ENCODE data around the gene TRIM43B. TPM values are rescaled to one million over a fixed set of nuclear protein-coding genes. Genes with fewer than 3 reads are reported as not detected.
"Not testable (repeated sequence)": the region's sequence is repeated elsewhere in the genome, so short reads cannot be mapped to it uniquely, and the experiment has no call there.

TRIM43B gene
- 5.7 TPM for total RNA-seq (ENCODE audit: unreplicated experiment)
- long read RNA-seq: 0 reads

- not testable (repeated sequence) for H3K36me3 Mint-ChIP-seq (ENCODE audit: unreplicated experiment); H3K4me1 Mint-ChIP-seq (ENCODE audit: low read depth, unreplicated experiment)
These were observed at the start of gene TRIM43B for GRCh38 chr2:95484654-95485053. Gene TRIM43B, minus strand, starts transcription at chr2:95484754. Its CDS starts 2,040 bp downstream, at chr2:95482714.

DNA sequence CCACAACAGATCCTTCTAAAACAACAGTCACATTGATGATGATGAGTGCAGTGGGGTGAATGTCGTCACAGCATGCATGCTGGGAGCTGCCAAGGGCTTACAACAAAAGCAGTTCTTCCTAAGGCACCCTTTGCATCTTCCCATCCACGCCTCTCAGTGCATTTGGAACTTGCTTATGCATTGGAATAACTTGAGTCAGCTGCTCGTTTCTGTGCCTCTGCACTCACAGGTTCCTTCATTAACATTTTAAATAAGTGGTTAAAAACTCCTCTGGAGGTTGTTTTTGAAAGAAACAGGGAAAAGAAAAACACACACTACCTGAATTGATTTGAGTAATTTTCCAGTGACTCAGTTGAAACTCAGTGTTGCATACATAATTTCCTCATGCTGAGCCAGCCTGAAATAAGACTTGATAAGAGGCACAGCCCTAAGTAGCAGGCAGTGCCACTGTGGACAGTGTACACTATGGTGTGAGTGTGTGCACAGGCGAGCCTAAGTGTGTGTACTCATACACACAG is 46.8 kb upstream of the TRIM43B start:
- DNase-seq: no peak
- Mint-ChIP-seq H3K4me3 (ENCODE audit: unreplicated experiment) (no peak overlapping the region), H3K9me3 (ENCODE audit: unreplicated experiment) (no peaks in the 10 kb centered on the region), H3K27ac (ENCODE audit: unreplicated experiment) (no peak overlapping the region), H3K36me3 (ENCODE audit: unreplicated experiment) (no peaks in the 10 kb centered on the region), H3K27me3 (ENCODE audit: unreplicated experiment) (no peaks in the 10 kb centered on the region), H3K4me1 (ENCODE audit: low read depth, unreplicated experiment) (no peaks in the 10 kb centered on the region)
- no peak for TF ChIP-seq CTCF (IDR thresholded peaks at IDR 0.05; ENCODE audit: partially characterized antibody, unreplicated experiment)

More at GRCh38 chr2:95484654-95485053, at the start of gene TRIM43B:
- H3K4me3 Mint-ChIP-seq (ENCODE audit: unreplicated experiment); H3K27ac Mint-ChIP-seq (ENCODE audit: unreplicated experiment); H3K27me3 Mint-ChIP-seq (ENCODE audit: unreplicated experiment); H3K9me3 Mint-ChIP-seq (ENCODE audit: unreplicated experiment); DNase-seq: not testable (repeated sequence)

GRCh38 chr2:95530734-95531133 is 46.2 kb upstream of the TRIM43B start:
- H3K27ac Mint-ChIP-seq (ENCODE audit: unreplicated experiment): no peak overlapping the region
- no peak for TF ChIP-seq CTCF (IDR thresholded peaks at IDR 0.05; ENCODE audit: partially characterized antibody, unreplicated experiment)
- H3K4me3 Mint-ChIP-seq (ENCODE audit: unreplicated experiment): no peak overlapping the region
- H3K9me3 Mint-ChIP-seq (ENCODE audit: unreplicated experiment): peaks cover 2% of the 10 kb centered on the region
- peaks cover 2% of the 10 kb centered on the region for H3K27me3 Mint-ChIP-seq (ENCODE audit: unreplicated experiment)
- no peak for DNase-seq
- H3K36me3 Mint-ChIP-seq (ENCODE audit: unreplicated experiment): no peaks in the 10 kb centered on the region
- H3K4me1 Mint-ChIP-seq (ENCODE audit: low read depth, unreplicated experiment): no peaks in the 10 kb centered on the region

DNA sequence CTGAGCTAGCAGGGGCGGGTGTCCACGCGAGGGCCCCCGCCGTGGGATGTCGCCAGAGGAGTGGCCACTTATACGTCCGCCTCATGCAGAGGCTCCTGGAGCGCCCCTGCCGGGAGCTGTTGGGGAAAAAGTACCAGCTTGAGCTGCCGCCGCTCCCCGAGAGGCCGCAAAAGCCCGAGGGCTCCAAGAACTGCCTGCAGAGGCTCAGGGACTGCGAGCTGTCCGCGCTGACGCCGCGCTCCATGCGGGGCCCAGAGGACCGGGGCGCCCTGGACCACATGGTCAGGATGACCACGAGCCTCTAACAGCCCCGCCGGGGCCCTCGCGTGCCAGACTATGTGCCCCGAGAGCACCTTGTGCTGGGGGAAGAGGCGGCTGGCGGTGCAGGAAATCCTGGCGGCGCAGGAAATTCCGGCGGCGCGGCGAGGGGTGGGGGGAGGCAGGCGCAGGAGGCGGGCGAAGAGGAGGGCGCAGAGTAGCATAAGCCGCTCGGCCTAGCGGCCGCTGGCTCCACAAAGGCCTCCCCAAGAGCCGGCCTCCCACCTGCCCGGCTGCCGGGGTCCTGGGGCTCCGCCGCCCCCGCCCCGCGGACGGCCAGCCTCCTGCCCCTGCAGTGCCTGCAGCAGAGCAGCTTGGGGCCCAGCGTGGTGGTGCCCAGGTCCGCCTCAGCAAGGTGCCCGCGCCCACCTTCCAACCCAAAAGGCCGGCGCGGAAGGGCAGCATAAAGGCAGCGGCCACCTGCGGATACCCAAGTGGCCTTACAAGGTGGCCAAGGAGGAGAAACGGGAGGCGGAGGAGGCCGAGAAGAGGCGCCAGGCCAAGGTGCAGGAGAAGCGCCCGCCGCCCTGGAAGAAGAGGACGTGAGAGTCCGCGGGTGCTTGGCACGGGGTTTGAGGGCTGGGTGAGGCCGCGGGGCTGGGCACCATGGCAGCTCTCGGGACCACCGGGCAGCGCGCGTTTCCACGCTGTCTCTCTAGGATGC is 42.1 kb upstream of the TRIM43B start:
- Mint-ChIP-seq H3K27me3 (ENCODE audit: unreplicated experiment) (peaks cover 2% of the 10 kb centered on the region), H3K9me3 (ENCODE audit: unreplicated experiment) (peaks cover 2% of the 10 kb centered on the region), H3K27ac (ENCODE audit: unreplicated experiment) (peak overlapping the region; percentile 43), H3K36me3 (ENCODE audit: unreplicated experiment) (no peaks in the 10 kb centered on the region), H3K4me1 (ENCODE audit: low read depth, unreplicated experiment) (no peaks in the 10 kb centered on the region), H3K4me3 (ENCODE audit: unreplicated experiment) (peak overlapping the region; percentile 87)
- TF ChIP-seq CTCF (IDR thresholded peaks at IDR 0.05; ENCODE audit: partially characterized antibody, unreplicated experiment): no peak
- peak; percentile 81 for DNase-seq

DNA sequence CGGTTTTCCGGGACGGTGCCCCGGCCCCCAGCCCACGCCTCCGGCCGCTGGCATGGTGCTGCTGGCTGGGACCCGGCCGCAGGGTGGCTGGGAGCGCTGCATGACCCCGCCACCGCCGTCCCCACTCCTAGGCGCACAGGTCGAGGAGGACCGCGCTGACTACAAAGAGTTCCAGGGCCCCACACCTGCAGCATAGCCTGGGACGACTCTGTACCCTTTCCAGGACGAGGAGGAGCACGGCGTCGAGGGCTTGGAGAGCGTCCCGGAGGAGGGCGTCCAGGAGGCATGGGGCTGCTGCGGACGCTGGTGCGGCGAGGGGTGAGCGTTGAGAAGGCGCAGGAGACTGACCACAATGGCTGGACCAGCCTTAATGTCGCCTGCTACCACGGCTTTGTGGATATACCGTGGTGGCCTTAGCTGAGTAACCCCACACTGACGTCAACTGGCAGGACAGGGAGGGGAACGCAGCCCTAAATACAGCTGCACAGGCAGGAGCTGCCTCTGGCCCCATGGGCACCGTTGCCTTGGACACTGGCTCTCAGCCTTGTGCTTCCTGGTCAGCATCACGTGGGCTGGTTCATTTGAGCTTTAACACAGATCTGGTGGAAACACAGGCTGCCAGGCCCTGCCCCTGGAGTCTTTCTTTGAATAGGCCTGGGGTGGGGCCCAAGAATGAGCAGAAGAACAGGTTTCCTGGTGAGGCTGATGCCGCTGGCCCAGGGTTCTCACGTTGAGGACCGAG is 40.9 kb upstream of the TRIM43B start:
- peaks cover 2% of the 10 kb centered on the region for H3K27me3 Mint-ChIP-seq (ENCODE audit: unreplicated experiment)
- peak overlapping the region; percentile 87 for H3K4me3 Mint-ChIP-seq (ENCODE audit: unreplicated experiment)
- peaks cover 2% of the 10 kb centered on the region for H3K9me3 Mint-ChIP-seq (ENCODE audit: unreplicated experiment)
- H3K4me1 Mint-ChIP-seq (ENCODE audit: low read depth, unreplicated experiment): no peaks in the 10 kb centered on the region
- no peaks in the 10 kb centered on the region for H3K36me3 Mint-ChIP-seq (ENCODE audit: unreplicated experiment)
- no peak for DNase-seq
- no peak for TF ChIP-seq CTCF (IDR thresholded peaks at IDR 0.05; ENCODE audit: partially characterized antibody, unreplicated experiment)
- H3K27ac Mint-ChIP-seq (ENCODE audit: unreplicated experiment): peak overlapping the region; percentile 43
